AG09319 (cell line): ENCODE data around the gene ANGPTL4.

Source experiments
- DNase-seq: peaks from one replicate; pipeline ENCODE4 v3.0.0-alpha.2; 2010; ENCODE audit warnings: low read depth; ENCODE audit errors: extremely low read depth
- CTCF ChIP-seq: IDR thresholded peaks from 2 replicates; pipeline ENCODE4 v1.5.1; 2011; ENCODE audit warnings: low read depth, mild to moderate bottlenecking, inconsistent platforms, low read length, moderate library complexity

Gene ANGPTL4

DNA sequence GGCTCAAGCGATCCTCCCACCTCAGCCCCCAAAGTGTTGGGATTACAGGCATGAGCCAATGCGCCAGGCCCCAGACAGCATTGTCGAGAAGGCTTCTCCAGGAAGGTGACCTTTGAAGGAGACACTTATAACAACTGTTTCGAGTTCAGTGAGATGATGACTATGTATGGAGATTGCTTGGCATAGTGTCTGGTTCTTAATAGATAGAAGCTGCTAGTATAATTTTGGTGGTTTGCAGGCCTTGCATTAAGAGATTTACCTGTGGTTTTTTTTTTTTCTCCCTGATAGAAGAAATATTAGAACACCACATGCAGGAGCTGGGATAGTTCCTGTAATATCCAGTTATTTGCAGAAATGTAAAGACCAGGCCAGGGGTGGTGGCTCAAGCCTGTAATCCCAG, 52.8 kb downstream of the ANGPTL4 start:
- no peak for TF ChIP-seq CTCF
- no peak for DNase-seq

DNA sequence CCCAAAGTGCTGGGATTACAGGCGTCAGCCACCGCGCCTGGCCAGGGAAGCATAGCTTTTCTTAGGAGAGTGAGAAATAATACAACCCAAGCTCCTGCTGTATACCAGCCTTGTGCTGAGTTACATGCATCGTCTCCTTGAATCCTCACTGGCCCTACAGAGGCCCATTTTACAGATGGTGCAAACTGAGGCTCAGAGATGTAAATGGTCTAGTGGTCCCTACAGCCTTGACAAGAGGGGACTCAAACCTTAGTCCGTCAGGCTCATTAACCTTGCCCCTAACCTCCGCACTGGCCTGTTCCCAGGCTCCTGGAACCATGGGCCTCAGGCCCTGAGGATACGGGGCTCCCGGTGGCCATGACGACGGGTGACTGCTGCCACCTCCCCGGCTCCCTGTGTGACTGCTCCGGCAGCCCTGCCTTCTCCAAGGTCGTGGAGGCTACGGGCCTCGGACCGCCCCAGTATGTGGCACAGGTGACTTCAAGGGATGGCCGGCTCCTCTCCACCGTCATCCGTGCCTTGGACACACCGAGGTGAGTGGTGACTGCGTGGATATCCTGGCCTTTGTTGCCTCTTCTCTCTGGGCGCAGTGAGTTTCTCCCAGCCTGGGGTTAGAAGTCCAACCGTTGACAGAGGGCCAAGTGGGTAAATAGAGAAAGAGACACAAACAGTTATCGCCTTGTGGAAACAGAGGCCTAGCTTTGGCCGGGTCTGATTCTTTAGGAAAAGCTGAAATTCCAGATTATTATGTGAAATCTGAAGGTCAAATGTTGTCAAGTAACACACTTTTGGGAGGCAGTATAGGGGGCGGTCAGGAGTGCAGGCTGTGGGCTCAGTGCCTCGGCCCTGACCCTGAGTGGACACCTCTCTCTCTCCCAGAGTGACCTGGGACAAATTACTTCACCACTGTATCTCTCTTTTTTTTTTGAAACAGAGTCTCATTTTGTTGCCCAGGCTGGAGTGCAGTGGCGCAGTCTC, 57.8 kb downstream of the ANGPTL4 start:
- no peak for TF ChIP-seq CTCF
- DNase-seq, result no peak

- DNase-seq, result peak; percentile 94
- TF ChIP-seq CTCF, result no peak
Measured at GRCh38 chr19:8423817-8424223, 59.9 kb downstream of the ANGPTL4 start.
